ENCODE measurements around the gene KRTAP4-6.
"Not testable (repeated sequence)": the region's sequence is repeated elsewhere in the genome, so short reads cannot be mapped to it uniquely, and the experiment has no call there.

The KRTAP4-6 gene

GRCh38 chr17:41145261-41145660 is 4.9 kb upstream of the KRTAP4-6 start:
- no peak for DNase-seq

GRCh38 chr17:41144846-41145245 is 4.5 kb upstream of the KRTAP4-6 start:
- DNase-seq: no peak

- no peak for DNase-seq
Measured at GRCh38 chr17:41141361-41141760, 1.0 kb upstream of the KRTAP4-6 start.

- DNase-seq: not testable (repeated sequence)
Measured at GRCh38 chr17:41139865-41140264, 479 bp downstream of the KRTAP4-6 start.

GRCh38 chr17:41133880-41134735 is 6.2 kb downstream of the KRTAP4-6 start:
- DNase-seq: no peak

- no peak for DNase-seq
Measured at GRCh38 chr17:41131979-41132378, 8.4 kb downstream of the KRTAP4-6 start.

GRCh38 chr17:41127371-41127770 is 13.0 kb downstream of the KRTAP4-6 start:
- DNase-seq: no peak

- DNase-seq: no peak
Measured at GRCh38 chr17:41126412-41126811, 13.9 kb downstream of the KRTAP4-6 start.

GRCh38 chr17:41125064-41125463 is 15.3 kb downstream of the KRTAP4-6 start:
- no peak for DNase-seq

GRCh38 chr17:41123991-41124371 is 16.4 kb downstream of the KRTAP4-6 start, which contains the start of gene KRTAP4-12:
Gene KRTAP4-12, minus strand, starts transcription at chr17:41124182. Its CDS starts 60 bp downstream, at chr17:41124122.
- DNase-seq: not testable (repeated sequence)

GRCh38 chr17:41123292-41123990 is 16.9 kb downstream of the KRTAP4-6 start:
- not testable (repeated sequence) for DNase-seq

GRCh38 chr17:41121742-41122141 is 18.6 kb downstream of the KRTAP4-6 start:
- no peak for DNase-seq

- not testable (repeated sequence) for DNase-seq
Measured at GRCh38 chr17:41119696-41120690, 20.4 kb downstream of the KRTAP4-6 start.

GRCh38 chr17:41118721-41119120 is 21.6 kb downstream of the KRTAP4-6 start:
- no peak for DNase-seq

- DNase-seq: not testable (repeated sequence)
Measured at GRCh38 chr17:41117846-41118386, 22.4 kb downstream of the KRTAP4-6 start, which contains the start of gene KRTAP4-11. Gene KRTAP4-11, minus strand, starts transcription at chr17:41118373. Its CDS starts 58 bp downstream, at chr17:41118315.

- no peak for DNase-seq
Measured at GRCh38 chr17:41116297-41116696, 24.0 kb downstream of the KRTAP4-6 start.

GRCh38 chr17:41111151-41111885 is 29.0 kb downstream of the KRTAP4-6 start:
- no peak for DNase-seq

- not testable (repeated sequence) for DNase-seq
Measured at GRCh38 chr17:41108728-41109386, 31.5 kb downstream of the KRTAP4-6 start.

- no peak for DNase-seq
Measured at GRCh38 chr17:41107941-41108450, 32.3 kb downstream of the KRTAP4-6 start.

- DNase-seq: not testable (repeated sequence)
Measured at GRCh38 chr17:41105347-41105746, 35.0 kb downstream of the KRTAP4-6 start, which contains the start of gene KRTAP4-9. Gene KRTAP4-9, plus strand, starts transcription at chr17:41105389. Its CDS starts 0 bp downstream, at chr17:41105389.
